Tibial nerve (tissue), 4 donors: ENCODE results near the gene JAG2.

Source experiments
- EP300 ChIP-seq, 2 donors: sonication (generic); formaldehyde crosslinking; IDR thresholded peaks; one replicate each; pipeline ENCODE4 v1.6.1; 2017; ENCODE audit warnings: antibody characterized with exemption in 2 of 2, mild to moderate bottlenecking in 1 of 2
- POLR2A ChIP-seq, 2 donors: fragments of 450-650 bp; IDR thresholded peaks; one replicate each; pipeline ENCODE4 v1.6.1; 2017; ENCODE audit warnings: antibody characterized with exemption in 2 of 2, mild to moderate bottlenecking in 2 of 2, moderate library complexity in 2 of 2
- TF ChIP-seq, protein P1 (sequence below), 5 experiments: fragments of 200-600 bp in 3 of 5; fragments of 450-650 bp in 2 of 5; sonication (generic) in 3 of 5; IDR thresholded peaks; one replicate each; pipeline ENCODE4 v1.5.1; 2016 to 2019; ENCODE audit warnings: antibody characterized with exemption in 5 of 5, mild to moderate bottlenecking in 3 of 5, moderate library complexity in 2 of 5

DNA sequence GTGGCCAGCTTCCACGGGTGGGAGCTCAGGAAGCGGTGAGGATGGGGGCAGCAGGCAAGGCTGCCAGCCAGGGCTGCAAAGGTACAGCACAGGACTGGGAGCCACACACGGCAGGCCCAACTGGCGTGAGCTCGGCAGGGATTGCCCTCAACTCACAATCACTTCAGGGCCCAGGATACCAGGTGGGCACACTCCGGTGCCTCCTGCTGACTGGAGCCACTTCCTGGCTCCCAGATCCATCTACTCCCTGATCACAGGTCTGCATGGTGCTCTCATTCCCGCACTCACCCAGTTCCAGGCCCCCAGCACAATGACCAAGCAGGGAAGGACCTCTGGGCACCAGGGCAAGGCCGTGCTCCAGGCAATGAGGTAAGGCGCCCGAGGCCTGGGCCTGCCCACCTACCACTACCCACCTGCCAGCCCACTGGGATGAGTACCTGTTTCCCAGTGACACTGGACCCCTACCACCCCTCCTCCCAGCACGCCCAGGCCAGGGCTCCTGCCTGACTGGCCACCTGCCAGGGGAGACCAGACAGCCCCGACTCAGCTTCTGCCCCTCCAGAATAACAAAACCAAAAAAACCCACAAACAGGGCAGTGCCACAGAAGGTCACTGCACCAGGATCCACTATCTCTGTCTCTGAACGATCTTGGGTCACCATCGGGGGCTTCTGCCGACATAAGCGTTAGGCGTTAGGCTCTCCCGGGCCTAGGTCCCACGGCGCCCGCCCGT is 1.8 kb downstream of the JAG2 start:
- TF ChIP-seq, protein P1, sequence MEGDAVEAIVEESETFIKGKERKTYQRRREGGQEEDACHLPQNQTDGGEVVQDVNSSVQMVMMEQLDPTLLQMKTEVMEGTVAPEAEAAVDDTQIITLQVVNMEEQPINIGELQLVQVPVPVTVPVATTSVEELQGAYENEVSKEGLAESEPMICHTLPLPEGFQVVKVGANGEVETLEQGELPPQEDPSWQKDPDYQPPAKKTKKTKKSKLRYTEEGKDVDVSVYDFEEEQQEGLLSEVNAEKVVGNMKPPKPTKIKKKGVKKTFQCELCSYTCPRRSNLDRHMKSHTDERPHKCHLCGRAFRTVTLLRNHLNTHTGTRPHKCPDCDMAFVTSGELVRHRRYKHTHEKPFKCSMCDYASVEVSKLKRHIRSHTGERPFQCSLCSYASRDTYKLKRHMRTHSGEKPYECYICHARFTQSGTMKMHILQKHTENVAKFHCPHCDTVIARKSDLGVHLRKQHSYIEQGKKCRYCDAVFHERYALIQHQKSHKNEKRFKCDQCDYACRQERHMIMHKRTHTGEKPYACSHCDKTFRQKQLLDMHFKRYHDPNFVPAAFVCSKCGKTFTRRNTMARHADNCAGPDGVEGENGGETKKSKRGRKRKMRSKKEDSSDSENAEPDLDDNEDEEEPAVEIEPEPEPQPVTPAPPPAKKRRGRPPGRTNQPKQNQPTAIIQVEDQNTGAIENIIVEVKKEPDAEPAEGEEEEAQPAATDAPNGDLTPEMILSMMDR (IDR thresholded peaks at IDR 0.05): no peak
- no peak for TF ChIP-seq POLR2A (IDR thresholded peaks at IDR 0.05)
- no peak for TF ChIP-seq EP300 (IDR thresholded peaks at IDR 0.05)
